ENCODE data around the gene CCDC81.
A peak's percentile ranks its signal among the peaks of the same experiment; 100 is the strongest.
"Not testable (repeated sequence)": the region's sequence is repeated elsewhere in the genome, so short reads cannot be mapped to it uniquely, and the experiment has no call there.

The CCDC81 gene

DNA sequence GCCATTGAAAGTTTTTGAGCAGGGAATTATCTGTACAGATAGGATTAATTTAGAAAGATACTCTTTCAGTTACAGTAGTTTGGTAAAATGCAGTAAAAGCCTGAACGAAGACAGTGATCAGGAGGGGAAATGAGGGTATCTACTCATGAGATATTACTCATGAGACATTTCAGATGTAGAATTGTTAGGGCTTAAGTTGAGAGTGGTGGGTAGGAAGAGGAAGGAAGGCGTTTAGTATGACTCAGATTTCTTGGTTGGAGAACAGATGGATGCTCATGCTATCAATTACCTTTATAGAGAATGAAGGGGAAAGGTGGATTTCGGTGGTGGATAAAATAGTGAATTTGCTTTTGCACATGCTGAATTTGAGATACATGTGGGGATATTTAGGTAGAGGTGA is 15.8 kb downstream of the CCDC81 start:
- no peak for DNase-seq

DNA sequence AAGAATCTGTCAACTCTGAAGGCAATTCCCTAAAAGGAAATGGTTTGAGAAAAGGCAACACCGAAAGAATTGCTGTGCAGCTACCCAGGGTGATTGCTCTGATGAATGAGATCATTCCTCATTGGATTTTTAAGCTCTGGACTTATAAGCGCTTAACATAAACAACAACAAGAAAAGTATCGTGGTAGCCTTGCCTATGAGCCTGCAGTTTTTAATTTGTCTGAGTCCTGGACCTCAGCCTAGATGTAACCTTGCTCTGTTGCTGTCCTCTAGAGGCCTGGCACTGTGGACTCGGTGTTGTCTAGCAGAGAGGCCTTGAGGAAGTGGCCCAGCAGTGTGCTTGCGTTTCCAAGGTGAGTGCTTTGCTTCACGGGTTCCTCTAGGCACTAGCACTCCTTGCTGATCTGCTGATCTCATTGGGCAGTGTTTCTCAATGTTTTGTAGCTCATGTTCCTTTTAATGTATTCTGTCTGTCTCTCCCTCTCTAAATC is 20.4 kb downstream of the CCDC81 start:
- DNase-seq: no peak

DNA sequence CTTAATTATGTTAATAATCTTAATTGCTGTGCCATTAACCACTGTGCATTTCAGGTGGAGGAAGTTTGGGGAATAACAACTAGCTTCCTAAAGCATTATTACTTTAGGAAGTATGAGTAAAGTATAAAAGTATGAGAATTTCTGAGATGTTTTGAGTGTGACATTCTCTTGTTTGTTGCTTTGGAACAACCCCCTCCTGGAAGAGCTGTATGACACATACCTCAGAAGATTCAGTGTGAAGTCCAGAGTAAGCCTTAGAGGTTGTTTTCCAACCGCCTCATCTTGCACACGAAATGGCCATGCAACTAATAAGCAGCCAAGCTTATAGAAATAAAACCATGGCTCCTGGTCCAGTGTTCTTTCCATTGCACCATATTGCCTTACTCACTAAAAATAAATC is 21.7 kb downstream of the CCDC81 start:
- no peak for DNase-seq

DNA sequence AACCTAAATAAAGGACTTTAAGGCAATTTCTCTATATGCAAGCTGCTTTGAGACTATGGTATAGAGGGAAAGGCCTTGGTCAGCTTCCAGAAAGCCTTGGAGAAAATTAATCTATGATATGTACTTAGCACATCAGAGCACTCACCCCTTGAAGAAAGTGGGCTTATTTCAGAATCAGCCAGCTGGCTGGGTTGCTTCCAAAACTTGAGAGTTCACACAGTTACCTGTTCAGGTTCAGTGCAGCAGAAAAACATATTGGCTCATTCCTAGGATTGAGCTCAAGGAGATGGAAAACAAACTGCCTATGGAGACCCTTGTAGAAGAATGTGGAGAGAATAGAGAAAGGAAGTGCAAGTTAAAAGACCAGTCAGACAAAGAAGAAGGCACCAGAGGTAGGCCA is 22.7 kb downstream of the CCDC81 start:
- no peak for DNase-seq

DNA sequence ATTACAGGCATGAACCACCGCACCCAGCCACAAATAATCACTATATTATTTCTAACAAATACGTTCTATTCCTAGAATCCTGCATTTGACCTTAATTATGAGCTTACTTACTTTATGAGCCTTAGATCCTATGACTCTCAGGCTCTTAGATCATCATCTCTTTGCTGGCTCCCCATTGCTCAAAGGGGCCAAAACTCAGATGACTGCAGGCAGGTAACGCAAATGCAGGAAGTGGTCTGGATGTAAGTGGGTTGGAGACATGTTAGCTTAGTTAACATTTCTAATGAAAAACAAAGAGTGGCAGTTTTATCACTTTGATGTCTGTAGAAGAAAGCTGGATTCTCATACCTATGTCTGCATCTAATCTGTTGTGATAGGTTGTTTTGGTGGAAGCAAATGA is 23.4 kb downstream of the CCDC81 start:
- no peak for DNase-seq

DNA sequence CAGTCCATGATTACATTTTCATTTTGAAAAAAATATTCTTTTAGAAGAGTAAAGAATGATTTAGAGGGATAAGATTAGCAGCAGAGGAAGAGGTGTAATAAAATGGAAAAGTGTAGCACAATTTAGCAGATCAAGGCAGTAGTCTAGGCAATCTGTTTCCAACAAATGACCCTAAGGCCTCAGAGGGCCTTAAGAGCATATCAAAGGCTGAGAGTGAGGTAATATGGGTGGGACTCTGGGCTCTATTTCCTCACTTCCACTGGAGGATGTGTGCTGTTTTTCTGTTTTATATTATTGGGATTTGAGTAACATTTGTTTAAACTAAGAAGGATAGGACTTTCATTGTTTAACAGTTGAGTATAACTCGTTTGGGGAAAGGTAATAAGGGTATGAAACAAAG is 28.8 kb downstream of the CCDC81 start:
- DNase-seq: no peak

DNA sequence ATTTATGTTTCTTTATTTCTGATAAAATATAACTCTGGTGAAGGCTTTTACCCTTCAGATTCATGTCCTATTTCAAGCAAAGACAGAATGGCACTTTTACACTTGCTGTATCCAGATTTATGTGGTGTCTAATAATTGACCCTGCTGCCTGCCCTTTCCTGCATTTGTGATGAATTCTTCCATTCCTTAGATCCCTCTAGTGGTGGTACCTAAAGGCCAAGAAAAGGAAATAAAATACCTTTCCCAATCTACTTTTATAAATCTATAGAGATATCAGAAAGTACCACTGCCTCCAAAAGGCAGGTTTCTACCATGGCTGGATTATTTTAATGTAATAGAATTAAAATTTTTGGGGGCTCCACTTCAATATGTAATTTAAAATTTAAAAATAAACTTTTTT is 34.2 kb downstream of the CCDC81 start:
- no peak for DNase-seq

DNA sequence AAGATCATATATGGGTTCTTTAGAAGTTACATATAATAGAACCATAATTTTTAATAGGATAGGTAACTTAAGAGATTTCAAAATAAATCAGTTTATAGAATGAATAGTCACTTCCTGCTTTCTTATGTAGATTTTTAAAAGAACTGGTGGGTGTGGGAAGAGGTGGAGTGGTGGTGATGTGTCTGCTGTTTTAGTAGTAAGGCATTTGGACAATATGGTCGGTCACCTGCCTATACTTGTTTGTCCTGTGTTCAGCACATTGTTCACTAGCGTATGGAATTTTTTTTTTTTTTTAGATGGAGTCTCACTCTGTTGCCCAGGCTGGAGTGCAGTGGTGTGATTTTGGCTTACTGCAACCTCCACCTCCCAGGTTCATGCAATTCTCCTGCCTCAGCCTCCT is 39.3 kb downstream of the CCDC81 start:
- no peak for DNase-seq

DNA sequence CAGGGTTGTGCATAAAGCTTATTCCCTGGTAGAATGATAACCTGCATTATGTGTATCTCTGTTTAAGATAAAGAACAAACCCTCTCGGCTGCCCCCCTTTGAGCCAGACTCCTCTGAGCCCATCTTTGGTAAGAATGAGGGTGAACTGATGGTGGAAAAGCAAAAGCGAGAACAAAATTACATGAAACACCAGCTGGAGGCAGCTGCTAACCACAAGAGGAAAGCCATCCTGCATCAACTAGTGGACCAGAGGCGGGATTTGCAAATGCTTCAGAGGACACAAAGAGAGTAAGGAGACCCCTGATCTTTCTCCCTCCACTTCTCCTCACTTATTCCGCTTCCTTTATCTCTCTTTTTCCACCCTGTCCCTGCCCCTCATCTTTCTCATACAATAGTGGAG is 40.3 kb downstream of the CCDC81 start:
- no peak for DNase-seq

DNA sequence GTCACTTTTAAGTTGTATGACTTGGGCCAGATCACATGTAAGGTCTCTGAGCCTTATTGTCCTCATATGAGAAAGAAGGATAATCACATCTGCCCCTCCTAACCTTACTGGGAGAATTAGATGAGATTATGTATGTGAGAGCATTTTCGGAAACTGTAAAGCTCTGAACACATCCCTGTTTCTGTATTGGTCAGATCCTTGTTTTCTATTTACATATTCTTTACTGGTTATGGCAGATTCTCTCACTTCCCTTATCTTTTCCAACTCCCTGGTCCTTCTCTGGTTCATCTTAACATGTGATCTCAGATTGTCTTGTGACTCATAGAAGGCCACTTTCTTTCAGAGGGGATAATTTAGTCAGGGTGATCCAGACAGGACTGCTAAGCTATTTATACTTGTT is 41.8 kb downstream of the CCDC81 start:
- no peak for DNase-seq

DNA sequence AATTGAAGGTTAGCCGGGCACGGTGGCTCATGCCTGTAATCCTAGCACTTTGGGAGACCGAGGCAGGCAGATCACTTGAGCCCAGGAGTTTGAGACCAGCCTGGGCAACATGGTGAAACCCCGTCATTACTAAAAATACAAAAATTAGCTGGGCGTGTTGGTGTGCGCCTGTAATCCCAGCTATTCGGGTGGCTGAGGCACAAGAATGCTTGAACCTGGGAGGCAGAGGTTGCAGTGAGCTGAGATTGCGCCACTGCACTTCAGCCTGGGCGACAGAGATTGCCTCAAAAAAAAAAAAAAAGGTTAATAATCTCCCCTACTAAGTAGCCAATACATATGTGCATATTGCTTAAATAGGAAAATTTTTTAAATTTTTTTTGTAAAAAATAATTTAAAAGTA is 42.3 kb downstream of the CCDC81 start:
- DNase-seq: not testable (repeated sequence)

DNA sequence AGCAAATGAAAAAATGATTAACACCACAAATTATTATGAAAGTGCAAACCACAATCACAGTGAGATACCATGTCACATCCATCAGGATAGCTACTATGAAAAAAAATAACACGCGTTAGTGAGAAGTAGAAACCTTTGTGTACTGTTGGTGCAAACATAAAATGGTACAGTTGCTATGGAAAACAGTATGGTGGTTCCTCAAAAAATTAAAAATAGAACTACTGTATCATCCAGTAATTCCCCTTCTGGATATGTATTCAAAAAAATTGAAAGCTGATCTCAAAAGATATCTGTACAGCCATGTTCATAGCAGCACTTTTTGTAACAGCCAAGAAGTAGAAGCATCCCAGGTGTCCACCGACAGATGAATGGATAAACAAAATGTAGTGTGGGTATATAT is 43.4 kb downstream of the CCDC81 start:
- DNase-seq: no peak

DNA sequence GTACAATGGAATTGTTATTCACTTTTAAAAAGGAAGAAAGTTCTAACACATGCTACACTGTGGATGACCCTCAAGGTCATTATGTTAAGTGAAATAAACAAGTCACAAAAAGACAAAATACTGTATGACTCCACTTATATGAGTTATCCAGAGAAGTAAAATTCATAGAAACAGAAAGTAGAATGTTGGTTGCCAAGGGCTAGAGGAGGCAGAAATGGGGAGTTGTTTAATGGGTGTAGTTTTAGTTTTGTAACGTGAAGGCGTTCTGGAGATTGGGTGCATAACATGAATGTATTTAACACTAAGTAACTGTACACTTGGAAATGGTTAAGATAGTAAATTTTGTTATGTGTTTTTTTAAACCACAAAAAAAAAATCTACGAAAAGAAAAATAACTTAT is 43.8 kb downstream of the CCDC81 start:
- DNase-seq: no peak

DNA sequence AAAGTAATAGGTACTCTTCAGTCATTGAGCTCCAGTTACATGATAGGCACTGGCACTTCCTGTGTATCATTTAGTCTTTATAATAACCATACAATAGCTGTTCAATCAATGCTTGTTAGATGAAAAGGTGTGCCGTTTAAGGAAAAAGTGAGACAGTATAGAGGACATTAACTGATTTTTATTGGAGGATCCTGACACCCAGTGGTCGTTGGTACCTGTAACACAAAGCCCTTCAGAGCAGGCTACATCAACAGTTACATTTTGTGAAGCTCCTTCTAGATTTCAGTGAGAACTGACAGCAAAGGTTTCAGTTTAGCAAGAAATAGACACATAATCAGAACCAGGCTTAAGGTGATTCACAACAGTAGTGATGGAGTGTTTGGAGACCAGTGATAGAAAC is 44.2 kb downstream of the CCDC81 start:
- peak in 1 of 2 experiments; percentile 6 for DNase-seq

DNA sequence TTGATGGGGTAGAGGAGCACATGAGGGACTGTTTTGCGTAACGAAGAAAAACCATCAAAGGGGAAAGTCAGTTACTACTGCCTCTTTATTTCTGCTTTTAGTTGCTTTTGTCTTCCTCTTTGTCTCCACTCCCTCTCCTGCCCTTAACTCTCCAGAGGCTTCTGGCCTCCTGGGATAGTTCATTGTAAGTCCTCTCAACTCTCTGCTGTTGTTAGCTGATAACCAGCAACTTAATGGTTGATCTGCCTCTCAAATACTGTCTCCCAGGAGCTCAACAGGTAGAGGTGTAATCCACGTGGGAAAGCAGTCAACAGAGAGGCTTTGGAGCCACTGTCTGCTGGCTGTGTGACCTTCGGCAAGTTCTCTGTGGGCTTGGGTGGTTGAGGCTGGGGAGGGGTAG is 47.3 kb downstream of the CCDC81 start:
- DNase-seq: no peak

DNA sequence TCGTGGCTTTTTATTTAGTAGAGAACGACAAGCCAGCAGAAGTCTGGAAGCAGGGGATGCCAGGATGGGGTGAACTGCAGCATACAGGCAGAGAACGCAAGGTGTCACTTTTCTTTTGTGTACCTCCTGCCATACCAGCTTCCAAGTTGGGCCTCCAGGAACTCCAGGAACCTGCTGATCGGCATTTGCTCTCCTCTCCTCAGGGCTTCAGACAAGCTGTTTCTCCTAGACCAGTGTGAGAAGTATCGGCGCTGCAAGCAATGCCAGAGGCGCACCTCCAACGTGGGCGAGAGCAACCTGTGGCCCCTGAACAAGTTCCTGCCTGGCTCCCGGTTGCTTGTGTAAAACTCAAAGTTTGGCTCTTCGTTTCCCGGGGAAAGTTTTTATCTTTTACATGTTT is 47.7 kb downstream of the CCDC81 start:
- no peak for DNase-seq

DNA sequence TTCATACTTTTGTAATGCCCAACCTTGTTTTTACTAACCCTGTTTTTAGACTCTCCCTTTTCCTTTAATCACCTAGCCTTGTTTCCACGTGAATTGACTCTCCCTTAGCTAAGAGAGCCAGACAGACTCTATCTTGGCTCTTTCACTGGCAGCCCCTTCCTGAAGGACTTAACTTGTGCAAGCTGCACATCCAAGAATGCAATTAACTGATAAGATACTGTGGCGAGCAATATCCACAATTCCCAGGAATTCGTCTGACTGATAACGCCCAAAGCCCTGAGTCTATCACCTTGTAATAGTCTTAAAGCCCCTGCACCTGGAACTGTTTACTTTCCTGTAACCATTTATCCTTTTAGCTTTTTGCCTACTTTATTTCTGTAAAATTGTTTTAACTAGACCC is 48.8 kb downstream of the CCDC81 start:
- not testable (repeated sequence) for DNase-seq

DNA sequence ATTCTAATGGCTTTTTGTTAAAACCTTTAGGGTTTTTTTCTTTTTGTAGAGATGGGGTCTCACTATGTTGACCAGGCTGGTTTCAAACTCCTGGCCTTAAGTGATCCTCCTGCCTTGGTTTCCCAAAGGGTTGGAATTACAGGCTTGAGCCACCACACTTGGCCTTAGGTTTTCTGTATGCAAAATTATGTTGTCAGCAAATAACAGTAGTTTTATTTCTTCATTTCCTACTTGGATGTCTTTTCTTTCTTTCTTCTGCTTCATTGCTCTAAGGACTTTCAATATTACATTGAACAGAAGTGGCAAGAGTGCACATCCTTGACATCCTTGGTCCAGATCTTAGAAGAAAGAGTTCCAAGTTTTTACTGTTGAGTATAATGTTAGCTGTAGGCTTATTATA is 52.8 kb downstream of the CCDC81 start:
- no peak for DNase-seq

DNA sequence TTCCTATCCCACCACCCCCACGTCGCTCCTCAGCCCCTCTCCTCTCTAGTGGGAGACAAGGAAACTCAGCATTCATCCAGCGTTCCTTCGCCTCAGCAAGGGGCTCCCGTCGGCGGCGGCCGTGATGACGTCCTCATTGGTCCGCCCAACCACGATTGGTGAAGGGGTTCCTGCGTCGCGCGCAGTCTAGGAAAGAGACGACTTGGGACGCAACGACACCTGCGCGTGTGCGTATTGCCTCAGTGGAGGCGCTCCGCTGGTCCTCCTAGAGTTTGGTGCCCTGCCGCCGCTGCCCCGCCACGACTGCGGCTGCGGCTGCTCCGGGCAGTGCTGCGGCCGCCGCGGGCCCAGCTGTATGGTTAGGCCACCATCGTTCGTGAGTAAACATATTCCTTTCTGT is 56.6 kb downstream of the CCDC81 start:
- DNase-seq: no peak

DNA sequence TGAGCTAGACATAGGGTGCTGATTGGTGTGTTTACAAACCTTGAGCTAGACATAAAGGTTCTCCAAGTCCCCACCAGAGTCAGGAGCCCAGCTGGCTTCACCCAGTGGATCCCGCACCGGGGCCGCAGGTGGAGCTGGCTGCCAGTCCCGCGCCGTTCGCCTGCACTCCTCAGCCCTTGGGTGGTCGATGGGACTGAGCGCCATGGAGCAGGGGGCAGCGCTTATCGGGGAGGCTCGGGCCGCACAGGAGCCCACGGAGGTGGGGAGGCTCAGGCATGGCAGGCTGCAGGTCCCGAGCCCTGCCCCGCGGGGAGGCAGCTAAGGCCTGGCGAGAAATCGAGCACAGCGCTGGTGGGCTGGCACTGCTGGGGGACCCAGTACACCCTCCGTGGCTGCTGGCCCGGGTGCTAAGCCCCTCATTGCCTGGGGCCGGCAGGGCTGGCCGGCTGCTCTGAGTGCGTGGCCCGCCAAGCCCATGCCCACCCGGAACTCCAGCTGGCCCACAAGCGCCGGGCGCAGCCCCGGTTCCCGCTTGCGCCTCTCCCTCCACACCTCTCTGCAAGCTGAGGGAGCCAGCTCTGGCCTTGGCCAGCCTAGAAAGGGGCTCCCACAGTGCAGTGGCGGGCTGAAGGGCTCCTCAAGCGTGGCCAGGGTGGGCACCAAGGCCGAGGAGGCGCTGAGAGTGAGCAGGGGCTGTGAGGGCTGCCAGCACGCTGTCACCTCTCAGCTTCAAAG is 58.8 kb downstream of the CCDC81 start:
- not testable (repeated sequence) for DNase-seq

DNA sequence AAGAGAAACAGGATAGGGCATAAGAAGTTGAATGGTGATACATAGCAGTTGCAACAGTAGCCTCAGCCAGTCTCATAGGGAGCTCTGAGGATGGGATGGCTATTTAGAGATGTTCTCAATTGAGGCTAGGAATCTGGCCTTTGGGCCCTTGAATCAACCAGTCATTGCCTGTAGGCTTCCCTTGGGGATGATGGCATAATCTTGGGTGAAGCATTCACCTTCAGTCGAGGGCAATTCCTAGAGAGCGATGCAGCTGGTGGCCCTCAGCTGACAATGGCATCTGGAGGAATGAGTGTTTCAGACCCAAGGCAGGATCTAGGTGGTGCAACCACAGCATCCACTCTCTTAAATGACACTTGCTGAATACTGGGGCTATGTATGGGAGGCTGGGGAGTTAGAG is 61.0 kb downstream of the CCDC81 start:
- no peak for DNase-seq

DNA sequence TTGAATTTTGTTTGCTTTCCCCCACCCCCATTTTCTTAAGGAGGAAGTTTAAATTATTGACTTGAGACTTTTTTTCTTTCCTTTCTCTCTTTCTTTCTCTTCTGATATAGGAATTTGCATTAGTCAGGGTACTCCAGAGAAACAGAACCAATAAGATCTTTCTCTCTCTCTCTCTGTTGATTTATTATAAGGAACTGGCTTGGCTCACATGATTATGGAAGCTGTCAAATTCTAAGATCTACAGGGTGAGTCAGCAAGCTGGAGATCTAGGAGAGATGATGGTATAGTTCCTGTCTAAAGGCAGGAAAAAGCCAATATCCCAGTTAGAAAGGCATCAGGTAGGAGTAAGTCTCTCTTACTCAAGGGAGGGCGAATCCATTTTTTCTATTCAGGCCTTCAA is 64.0 kb downstream of the CCDC81 start:
- no peak for DNase-seq

DNA sequence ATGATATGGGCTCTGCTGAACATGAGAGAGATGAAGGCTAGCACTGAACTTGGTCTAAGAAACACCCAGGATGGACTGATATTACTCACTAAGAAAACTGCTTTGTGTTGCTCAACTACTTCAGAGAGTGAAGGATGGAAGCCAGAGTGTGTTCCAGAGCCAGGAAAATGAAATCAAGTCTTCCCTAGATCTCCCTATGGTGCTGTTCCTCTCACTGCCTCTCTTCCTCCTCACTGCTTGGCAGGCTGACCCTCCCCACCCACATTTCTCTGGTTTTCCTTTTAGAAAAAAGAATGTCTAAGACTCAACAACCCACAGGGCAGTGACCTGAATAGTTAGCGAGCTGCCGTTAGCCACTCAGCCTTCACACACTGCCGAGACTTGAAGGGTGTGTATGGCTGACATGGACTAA is 65.6 kb downstream of the CCDC81 start:
- no peak for DNase-seq

DNA sequence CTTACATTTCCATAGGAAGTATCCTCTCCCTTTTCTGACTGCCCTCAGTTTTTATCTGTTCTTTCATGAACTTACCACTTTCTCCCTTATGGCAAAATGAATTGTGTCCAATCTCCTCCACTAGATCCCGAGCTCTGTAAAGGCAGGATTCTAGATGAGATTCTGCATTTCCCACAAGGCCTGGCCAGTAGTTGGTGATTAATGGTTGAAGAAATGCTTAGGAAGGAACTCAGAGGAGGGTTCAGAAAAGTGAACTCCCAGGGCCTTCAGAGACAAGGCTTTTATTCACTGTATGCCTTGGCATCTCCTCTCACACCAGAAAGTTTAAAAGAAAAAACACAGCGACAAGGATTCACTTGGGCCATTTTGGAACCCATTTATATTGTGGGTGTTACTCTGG is 66.2 kb downstream of the CCDC81 start:
- no peak for DNase-seq

DNA sequence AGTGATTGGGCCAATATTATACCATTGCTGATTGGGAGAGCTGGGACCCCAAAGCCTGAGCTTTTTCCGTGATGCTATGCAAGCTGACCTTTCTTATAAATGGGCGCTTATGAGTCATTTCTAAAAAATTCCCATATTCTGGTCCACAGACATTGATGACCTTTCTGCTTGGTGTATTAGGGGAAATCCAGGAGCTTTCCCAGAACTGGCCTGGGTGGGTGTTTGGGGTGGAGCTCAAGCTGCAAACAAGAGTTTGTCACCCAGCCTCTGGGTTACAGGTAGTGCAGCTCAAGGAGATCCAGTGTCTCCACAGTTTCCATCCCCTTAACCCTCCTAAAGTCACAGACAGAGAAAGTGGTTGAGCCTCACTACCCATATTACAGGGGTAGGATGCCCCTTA is 67.7 kb downstream of the CCDC81 start:
- DNase-seq: no peak

All from NCI-H1930 (cell line).